OCI-LY1 (cell line): ENCODE results near the gene LCE5A.
"Not testable (repeated sequence)": the region's sequence is repeated elsewhere in the genome, so short reads cannot be mapped to it uniquely, and the experiment has no call there.

ENCODE experiments used
- H2AFZ ChIP-seq: fragments of 200-600 bp; sonication (generic), shearing (Covaris generic); 2 replicates; pipeline ENCODE4 v1.6.0; 2014; ENCODE audit warnings: antibody characterized with exemption, mild to moderate bottlenecking, low read length
- H3F3A ChIP-seq: fragments of 200-600 bp; sonication (generic), shearing (Covaris generic); 2 replicates; pipeline ENCODE4 v1.6.0; 2014; ENCODE audit warnings: mild to moderate bottlenecking, antibody characterized with exemption, low read length, moderate library complexity; ENCODE audit not compliant: insufficient read depth
- H3K27ac ChIP-seq: fragments of 200-600 bp; sonication (generic); 2 replicates; pipeline ENCODE4 v1.5.1; 2014; ENCODE audit warnings: low read length, mixed run types, mild to moderate bottlenecking, low read depth; ENCODE audit not compliant: poor library complexity, severe bottlenecking
- H3K27me3 ChIP-seq: fragments of 200-600 bp; sonication (generic); 2 replicates; pipeline ENCODE4 v1.6.0; 2014; ENCODE audit warnings: antibody characterized with exemption, mild to moderate bottlenecking, low read length, moderate library complexity; ENCODE audit not compliant: insufficient read depth
- H3K36me3 ChIP-seq: fragments of 200-600 bp; sonication (generic); 2 replicates; pipeline ENCODE4 v1.6.1; 2014; ENCODE audit warnings: mild to moderate bottlenecking, antibody characterized with exemption, low read length, moderate library complexity, mixed read lengths; ENCODE audit not compliant: insufficient read depth
- H3K4me1 ChIP-seq: fragments of 200-600 bp; sonication (generic); 2 replicates; pipeline ENCODE4 v1.5.1; 2014; ENCODE audit warnings: mild to moderate bottlenecking, low read length, moderate library complexity; ENCODE audit not compliant: insufficient read depth, severe bottlenecking
- H3K4me2 ChIP-seq: fragments of 200-600 bp; sonication (generic), shearing (Covaris generic); 2 replicates; pipeline ENCODE4 v1.6.1; 2014; ENCODE audit warnings: low read length
- H3K4me3 ChIP-seq: fragments of 200-600 bp; sonication (generic); 2 replicates; pipeline ENCODE4 v1.5.1; 2014; ENCODE audit warnings: low read length, low read depth, mild to moderate bottlenecking, mixed read lengths; ENCODE audit not compliant: poor library complexity, severe bottlenecking
- H3K79me2 ChIP-seq: fragments of 200-600 bp; shearing (Covaris generic); 2 replicates; pipeline ENCODE4 v1.6.1; 2016; ENCODE audit warnings: mixed run types, low read length, mixed read lengths; ENCODE audit not compliant: insufficient read depth
- H3K9ac ChIP-seq: fragments of 200-600 bp; sonication (generic), shearing (Covaris generic); 2 replicates; pipeline ENCODE4 v1.6.1; 2014; ENCODE audit warnings: mild to moderate bottlenecking, low read length, mixed read lengths
- H3K9me2 ChIP-seq: fragments of 200-600 bp; sonication (generic), shearing (Covaris generic); 2 replicates; pipeline ENCODE4 v1.6.1; 2014; ENCODE audit warnings: low read depth, mild to moderate bottlenecking, low read length, mixed read lengths
- H3K9me3 ChIP-seq: fragments of 200-600 bp; shearing (Covaris generic); 2 replicates; pipeline ENCODE4 v1.6.1; 2014; ENCODE audit warnings: low read length, mixed read lengths
- H4K20me1 ChIP-seq: fragments of 200-600 bp; sonication (generic), shearing (Covaris generic); 2 replicates; pipeline ENCODE4 v1.6.0; 2016; ENCODE audit warnings: mild to moderate bottlenecking, low read length; ENCODE audit not compliant: insufficient read depth
- EZH2 ChIP-seq: fragments of 200-600 bp; sonication (generic), shearing (Covaris generic); IDR thresholded peaks from 2 replicates; pipeline ENCODE4 v1.8.0; 2017; ENCODE audit warnings: borderline replicate concordance, mixed run types, mild to moderate bottlenecking, antibody characterized with exemption, low read length, moderate library complexity, mixed read lengths
- TF ChIP-seq, protein P1 (sequence below): fragments of 200-600 bp; sonication (generic), shearing (Covaris generic); IDR thresholded peaks from 2 replicates; pipeline ENCODE4 v1.5.1; 2017; ENCODE audit warnings: mild to moderate bottlenecking, antibody characterized with exemption, low read length, moderate library complexity, mixed read lengths

The LCE5A gene

DNA sequence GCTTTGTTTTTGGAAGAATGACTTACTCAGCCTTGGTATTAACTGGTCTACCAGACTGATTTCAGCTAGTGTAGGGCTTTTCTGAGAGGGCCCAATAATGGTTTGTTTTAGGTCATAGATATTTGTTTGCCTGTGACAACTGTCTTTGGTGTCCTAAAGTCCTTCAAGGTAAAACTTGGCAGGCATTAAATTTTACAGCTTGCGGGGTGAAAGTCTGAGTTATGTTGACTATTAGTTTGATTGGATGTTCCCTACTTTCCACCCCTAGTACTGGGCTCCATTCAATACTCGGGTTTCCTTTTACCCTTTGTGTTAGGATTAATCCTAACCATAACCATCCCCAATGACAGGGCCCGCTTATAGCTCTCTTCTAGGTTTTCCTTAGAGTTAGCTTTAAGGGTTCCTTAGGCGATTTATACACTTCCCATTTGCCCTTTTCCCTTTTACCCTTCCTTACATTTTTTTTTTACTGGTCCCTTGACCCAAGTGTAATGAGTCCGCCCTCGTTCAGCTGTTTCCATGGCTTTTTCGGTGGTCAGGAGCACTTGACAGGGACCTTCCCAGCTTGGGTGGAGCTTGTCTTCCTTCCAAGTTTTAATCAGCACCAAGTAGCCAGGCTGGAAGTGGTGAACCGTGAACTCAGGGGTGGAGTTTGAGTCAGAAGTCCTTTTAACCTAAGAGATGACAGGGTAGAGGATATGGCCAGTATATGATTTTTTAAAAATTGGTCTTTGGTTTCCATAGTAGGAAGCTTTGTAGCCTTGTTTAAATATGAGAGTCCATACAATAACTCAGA is 28.5 kb upstream of the LCE5A start:
- Histone ChIP-seq H2AFZ (no peak overlapping the region), H3K9me3 (peaks cover 6% of the 10 kb centered on the region; the same call in 1 of the 2 replicates), H3K4me3 (no peak overlapping the region), H3K27me3 (no peaks in the 10 kb centered on the region), H3K9ac (no peak overlapping the region), H3K4me2 (no peak overlapping the region), H3K27ac (no peak overlapping the region), H3K4me1 (no peaks in the 10 kb centered on the region), H3K36me3 (no peaks in the 10 kb centered on the region), H3F3A (no peaks in the 10 kb centered on the region), H3K79me2 (no peaks in the 10 kb centered on the region), H4K20me1 (no peaks in the 10 kb centered on the region), H3K9me2 (no peaks in the 10 kb centered on the region)
- TF ChIP-seq, protein P1, sequence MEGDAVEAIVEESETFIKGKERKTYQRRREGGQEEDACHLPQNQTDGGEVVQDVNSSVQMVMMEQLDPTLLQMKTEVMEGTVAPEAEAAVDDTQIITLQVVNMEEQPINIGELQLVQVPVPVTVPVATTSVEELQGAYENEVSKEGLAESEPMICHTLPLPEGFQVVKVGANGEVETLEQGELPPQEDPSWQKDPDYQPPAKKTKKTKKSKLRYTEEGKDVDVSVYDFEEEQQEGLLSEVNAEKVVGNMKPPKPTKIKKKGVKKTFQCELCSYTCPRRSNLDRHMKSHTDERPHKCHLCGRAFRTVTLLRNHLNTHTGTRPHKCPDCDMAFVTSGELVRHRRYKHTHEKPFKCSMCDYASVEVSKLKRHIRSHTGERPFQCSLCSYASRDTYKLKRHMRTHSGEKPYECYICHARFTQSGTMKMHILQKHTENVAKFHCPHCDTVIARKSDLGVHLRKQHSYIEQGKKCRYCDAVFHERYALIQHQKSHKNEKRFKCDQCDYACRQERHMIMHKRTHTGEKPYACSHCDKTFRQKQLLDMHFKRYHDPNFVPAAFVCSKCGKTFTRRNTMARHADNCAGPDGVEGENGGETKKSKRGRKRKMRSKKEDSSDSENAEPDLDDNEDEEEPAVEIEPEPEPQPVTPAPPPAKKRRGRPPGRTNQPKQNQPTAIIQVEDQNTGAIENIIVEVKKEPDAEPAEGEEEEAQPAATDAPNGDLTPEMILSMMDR, result no peak
- no peak for TF ChIP-seq EZH2

DNA sequence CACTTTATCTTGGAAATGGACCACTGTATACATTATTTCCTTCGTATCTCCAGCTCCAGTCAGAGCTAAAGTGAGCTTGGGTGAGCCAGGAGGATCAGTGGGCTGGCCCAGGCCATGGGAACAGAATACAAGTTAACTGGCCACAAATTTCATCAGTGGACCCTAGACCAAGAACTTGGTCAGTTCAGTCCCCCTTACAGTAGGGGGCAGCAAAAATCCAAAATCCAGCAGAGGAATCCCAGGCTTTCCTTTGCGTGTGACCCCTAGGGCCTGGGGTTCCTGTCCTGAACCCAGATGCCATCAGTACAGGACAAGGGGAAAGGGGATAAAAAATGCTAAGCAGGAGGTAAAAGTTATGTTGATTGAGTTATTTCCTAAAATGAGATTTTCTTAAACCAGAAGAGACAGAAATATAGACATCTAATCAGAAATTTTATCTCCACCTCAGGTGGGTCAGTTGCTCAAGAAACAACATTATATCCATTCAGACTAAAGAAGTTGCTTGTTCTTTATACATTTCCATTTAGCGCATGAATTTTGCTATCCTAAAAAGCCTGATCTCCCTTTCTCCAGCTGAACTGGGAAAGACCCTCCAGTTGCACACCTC is 24.1 kb upstream of the LCE5A start:
- Histone ChIP-seq H3K9me3 (no peaks in the 10 kb centered on the region), H3K9ac (no peak overlapping the region), H3K27ac (no peak overlapping the region)

DNA sequence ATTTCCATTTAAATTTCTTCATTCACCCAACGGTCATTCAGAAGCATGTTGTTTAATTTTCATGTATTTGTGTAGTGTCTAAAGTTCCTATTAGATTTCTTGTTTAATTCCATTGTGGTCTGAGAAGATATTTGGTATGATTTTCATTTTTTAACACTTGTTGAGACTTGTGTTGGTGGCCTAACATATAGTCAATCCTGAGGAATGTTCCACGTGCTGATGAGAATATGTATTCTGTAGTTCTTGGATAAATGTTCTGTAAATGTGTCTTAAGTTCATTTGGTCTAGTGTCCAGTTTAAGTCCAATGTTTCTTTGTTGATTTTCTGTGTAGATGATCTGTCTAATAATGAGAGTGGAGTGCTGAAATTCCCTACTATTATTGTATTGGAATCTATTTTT is 22.7 kb upstream of the LCE5A start:
- H3K27me3 ChIP-seq, result no peaks in the 10 kb centered on the region
- H3K4me1 ChIP-seq, result no peaks in the 10 kb centered on the region
- H3K4me3 ChIP-seq, result no peak overlapping the region
- H3K9ac ChIP-seq, result no peak overlapping the region
- no peaks in the 10 kb centered on the region for H3K79me2 ChIP-seq
- no peaks in the 10 kb centered on the region for H3K9me2 ChIP-seq
- no peaks in the 10 kb centered on the region for H3F3A ChIP-seq
- H3K9me3 ChIP-seq, result no peaks in the 10 kb centered on the region
- no peak overlapping the region for H2AFZ ChIP-seq
- no peak overlapping the region for H3K27ac ChIP-seq
- H4K20me1 ChIP-seq, result no peaks in the 10 kb centered on the region
- no peak for TF ChIP-seq EZH2
- TF ChIP-seq, protein P1, result no peak
- no peak overlapping the region for H3K4me2 ChIP-seq
- no peaks in the 10 kb centered on the region for H3K36me3 ChIP-seq

More for the DNA sequence above, 24.1 kb upstream of the LCE5A start:
- Histone ChIP-seq H3K27me3 (no peaks in the 10 kb centered on the region), H3F3A (no peaks in the 10 kb centered on the region), H3K4me3 (no peak overlapping the region), H3K36me3 (no peaks in the 10 kb centered on the region), H3K79me2 (no peaks in the 10 kb centered on the region), H3K4me1 (no peaks in the 10 kb centered on the region), H3K9me2 (no peaks in the 10 kb centered on the region), H2AFZ (no peak overlapping the region), H3K4me2 (no peak overlapping the region), H4K20me1 (no peaks in the 10 kb centered on the region)
- no peak for TF ChIP-seq EZH2
- TF ChIP-seq, protein P1, result peak; percentile 59

DNA sequence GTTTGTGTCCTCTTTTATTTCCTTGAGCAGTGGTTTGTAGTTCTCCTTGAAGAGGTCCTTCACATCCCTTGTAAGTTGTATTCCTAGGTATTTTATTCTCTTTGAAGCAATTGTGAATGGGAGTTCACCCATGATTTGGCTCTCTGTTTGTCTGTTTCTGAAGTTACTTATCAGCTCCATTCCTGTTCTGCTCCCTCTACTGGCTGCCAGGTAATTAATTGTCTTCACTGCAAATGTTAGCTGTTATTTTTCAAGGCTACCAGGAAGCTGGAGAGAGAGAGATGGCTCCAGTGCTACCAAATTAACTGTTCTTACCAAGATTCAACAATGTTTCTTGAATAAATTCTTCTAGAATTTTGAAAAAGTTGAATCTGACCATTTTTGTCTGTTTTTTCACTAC is 19.1 kb upstream of the LCE5A start:
- not testable (repeated sequence) for H3F3A ChIP-seq, H3K36me3 ChIP-seq, H3K4me1 ChIP-seq, H3K27me3 ChIP-seq, H3K4me3 ChIP-seq, H3K9me2 ChIP-seq, H3K9me3 ChIP-seq, H4K20me1 ChIP-seq, H3K4me2 ChIP-seq, H2AFZ ChIP-seq, H3K9ac ChIP-seq, H3K79me2 ChIP-seq, H3K27ac ChIP-seq
